Esophagus squamous epithelium (tissue), 4 donors: ENCODE data around the gene C7.

Experiments used
- POLR2A ChIP-seq, 4 donors: fragments of 450-650 bp; IDR thresholded peaks; one replicate each; pipeline ENCODE4 v1.6.1; 2017; ENCODE audit warnings: antibody characterized with exemption in 4 of 4, mild to moderate bottlenecking in 4 of 4, moderate library complexity in 3 of 4
- TF ChIP-seq, protein P1 (sequence below), 6 experiments: fragments of 450-650 bp in 4 of 6; fragments of 200-600 bp in 2 of 6; sonication (generic) in 2 of 6; IDR thresholded peaks; one replicate each; pipeline ENCODE4 v1.5.1; 2016 to 2019; ENCODE audit warnings: antibody characterized with exemption in 6 of 6, mild to moderate bottlenecking in 4 of 6, moderate library complexity in 4 of 6

DNA sequence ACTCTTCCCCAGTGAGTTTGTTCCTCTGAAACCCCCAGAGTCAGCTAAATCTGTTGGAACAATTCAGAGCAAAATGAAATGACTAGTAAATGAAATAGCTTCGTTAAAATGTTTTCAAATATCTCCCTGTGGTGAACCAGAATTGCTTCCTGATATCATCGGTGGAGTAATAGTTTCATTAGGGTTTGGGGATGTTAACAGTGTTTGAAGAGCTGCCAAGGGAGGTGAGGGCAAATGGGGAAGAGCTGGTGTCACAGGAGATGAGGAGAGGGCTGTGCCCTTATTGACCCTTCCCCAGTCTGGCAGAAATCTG is 4.3 kb upstream of the C7 start:
- TF ChIP-seq, protein P1, sequence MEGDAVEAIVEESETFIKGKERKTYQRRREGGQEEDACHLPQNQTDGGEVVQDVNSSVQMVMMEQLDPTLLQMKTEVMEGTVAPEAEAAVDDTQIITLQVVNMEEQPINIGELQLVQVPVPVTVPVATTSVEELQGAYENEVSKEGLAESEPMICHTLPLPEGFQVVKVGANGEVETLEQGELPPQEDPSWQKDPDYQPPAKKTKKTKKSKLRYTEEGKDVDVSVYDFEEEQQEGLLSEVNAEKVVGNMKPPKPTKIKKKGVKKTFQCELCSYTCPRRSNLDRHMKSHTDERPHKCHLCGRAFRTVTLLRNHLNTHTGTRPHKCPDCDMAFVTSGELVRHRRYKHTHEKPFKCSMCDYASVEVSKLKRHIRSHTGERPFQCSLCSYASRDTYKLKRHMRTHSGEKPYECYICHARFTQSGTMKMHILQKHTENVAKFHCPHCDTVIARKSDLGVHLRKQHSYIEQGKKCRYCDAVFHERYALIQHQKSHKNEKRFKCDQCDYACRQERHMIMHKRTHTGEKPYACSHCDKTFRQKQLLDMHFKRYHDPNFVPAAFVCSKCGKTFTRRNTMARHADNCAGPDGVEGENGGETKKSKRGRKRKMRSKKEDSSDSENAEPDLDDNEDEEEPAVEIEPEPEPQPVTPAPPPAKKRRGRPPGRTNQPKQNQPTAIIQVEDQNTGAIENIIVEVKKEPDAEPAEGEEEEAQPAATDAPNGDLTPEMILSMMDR (IDR thresholded peaks at IDR 0.05) = no peak
- TF ChIP-seq POLR2A (IDR thresholded peaks at IDR 0.05) = no peak
